Posterior cingulate gyrus (tissue), 11 donors: ENCODE data around the gene MMP23B.
A peak's percentile ranks its signal among the peaks of the same experiment; 100 is the strongest.
"Not testable (repeated sequence)": the region's sequence is repeated elsewhere in the genome, so short reads cannot be mapped to it uniquely, and the experiment has no call there.

Experiments
- DNase-seq, 10 donors: peaks; one replicate each; pipeline versions ENCODE4 v3.0.0 to v3.0.0-alpha.2; 2020 to 2021; ENCODE audit warnings: mixed read lengths in 3 of 10
- intact Hi-C: fragments of 100-400 bp; cut with DNase I; formaldehyde crosslinking; loops from one replicate; pipeline ENCODE4 v1.15.1; 2023

The MMP23B gene

DNA sequence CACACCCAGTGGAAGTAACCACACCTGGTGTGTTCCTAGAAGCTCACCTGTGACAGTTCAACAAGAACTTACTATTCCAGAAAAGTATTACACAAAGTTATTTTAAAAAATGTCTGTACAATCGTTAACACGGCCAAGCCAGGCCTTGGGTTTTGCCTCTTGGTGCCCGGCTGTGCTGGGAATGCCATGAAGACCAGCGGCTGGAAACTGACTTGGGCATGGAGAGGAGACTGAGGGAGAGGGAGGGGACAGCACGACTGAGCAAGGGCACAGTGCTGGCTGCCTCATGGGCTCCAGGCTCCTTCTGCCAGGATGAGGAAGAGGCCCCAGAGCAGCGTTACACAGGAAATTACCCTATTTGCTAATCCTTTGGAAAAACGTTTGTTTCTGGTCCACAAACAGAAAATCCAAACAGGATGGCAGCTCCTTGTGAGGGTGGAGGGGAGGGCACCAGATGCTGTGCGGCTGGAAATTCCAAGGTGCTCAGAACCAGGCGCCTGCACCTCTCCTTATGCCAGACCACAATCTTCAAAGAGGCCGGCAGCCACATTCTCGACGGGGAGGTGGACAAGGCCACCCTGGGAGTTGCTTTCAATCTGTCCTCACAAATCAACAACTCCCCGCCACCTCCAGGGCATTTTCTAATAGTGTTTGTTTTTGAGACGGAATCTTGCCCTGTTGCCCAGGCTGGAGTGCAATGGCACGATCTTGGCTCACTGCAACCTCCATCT lies 31.0 kb downstream of the MMP23B start:
- intact Hi-C loops = not testable (repeated sequence)
- peak in 3 of 10 donors; percentile 12 to 71 (median 41) for DNase-seq

DNA sequence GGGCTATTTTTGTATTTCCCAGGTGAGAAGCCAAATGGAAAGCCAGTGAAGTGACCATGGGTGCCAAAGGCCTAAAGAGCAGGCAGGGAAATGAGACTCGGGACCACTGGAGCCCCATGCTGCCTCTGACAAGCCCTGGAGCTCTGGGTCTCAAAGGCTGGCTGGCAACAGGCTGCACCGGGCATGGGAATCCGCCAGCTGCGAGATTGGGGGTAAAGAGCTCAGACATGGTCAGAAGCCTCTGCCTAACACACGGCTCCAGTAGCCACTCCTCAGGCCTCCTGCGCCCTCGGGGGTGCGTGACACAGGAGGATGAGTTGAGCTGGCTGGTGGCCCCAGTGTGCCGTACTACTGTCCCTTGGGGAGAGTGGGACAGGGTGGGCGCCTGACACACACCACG lies 32.3 kb downstream of the MMP23B start:
- DNase-seq = peak in 1 of 10 donors; percentile 14
- intact Hi-C loops = not testable (repeated sequence)

DNA sequence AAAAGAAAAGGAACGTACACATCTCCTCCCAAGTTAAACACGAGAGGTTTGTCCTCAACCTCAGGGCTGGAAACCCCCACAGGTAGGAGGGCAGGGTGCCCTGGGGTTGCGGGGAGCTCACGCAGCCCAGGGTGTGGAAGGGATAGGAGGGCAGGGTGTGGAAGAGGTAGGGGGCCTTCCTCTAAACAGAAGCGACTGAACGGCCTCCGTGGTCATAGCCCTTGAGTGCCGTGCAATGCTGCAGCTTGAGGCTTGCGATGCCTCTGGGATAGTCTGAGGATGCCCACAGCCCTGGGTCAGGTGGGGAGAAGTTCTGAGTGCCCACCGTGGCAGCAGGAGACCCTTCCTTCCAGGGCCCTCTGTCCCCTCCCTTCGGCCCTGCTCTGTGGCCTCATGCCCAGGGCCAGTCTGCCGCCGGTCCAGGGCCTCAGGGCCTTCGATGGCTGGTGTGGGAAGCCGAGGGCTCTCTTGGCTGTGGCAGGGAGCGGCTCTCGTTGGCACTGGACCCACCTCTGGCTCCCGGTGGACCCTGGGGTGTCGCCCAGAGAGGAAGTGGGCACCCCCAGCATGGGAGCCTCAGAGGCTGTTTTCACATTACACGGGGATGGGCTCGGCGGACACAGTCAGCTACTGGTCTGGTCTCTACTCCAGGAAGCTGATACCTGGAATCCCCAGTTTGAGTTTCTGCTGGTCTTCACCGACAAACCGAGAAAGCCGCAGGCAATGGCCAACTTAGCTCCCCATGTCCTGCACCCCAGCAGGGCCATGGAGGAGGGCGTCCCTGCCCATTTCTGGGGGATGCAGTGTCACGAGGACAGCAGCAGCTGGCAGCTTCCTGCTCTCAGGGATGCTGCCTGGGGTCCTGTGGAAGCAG lies 33.2 kb downstream of the MMP23B start:
- peak in 3 of 10 donors; percentile 33 to 79 (median 50) for DNase-seq
- intact Hi-C loops = no loop called here

DNA sequence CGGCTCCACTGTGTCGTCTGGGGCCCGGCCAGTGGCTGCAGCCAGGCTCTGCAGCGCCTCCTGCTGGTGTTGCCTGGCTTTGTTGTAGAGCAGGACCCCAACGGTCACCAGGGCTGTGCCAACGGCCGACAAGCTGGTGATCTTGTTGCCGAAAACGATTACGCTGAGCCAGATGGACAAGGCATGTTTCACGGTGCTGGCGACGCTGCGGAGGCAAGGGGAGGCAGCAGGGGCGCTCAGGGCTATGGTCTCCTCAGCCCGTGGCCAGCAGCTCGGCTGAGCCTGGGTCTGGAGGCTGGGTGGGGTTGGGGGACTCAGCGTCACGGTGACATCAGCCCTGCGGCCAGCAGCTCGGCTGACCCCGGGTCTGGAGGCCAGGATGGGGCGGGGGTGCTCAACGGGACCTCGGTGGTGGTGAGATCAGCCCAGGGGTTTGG lies 33.9 kb downstream of the MMP23B start:
- peak in 3 of 10 donors; percentile 55 to 71 (median 62) for DNase-seq
- intact Hi-C loops = no loop called here

DNA sequence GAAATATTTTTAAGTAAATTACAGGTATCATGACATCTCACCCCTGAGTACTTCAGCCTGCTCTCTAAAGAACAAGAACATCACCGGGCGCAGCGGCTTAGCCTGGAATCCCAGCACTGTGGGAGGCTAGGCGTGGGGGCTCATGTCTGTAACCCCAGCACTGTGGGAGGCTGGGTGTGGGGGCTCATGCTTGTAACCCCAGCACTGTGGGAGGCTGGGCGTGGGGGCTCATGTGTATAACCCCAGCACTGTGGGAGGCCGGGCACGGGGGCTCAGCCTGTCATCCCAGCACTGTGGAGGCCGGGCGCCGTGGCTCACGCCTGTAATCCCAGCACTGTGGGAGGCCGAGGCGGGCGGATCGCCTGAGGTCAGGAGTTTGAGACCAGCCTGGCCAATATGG lies 34.6 kb downstream of the MMP23B start:
- peak in 3 of 10 donors; percentile 20 to 61 (median 41) for DNase-seq
- intact Hi-C loops = no loop called here

DNA sequence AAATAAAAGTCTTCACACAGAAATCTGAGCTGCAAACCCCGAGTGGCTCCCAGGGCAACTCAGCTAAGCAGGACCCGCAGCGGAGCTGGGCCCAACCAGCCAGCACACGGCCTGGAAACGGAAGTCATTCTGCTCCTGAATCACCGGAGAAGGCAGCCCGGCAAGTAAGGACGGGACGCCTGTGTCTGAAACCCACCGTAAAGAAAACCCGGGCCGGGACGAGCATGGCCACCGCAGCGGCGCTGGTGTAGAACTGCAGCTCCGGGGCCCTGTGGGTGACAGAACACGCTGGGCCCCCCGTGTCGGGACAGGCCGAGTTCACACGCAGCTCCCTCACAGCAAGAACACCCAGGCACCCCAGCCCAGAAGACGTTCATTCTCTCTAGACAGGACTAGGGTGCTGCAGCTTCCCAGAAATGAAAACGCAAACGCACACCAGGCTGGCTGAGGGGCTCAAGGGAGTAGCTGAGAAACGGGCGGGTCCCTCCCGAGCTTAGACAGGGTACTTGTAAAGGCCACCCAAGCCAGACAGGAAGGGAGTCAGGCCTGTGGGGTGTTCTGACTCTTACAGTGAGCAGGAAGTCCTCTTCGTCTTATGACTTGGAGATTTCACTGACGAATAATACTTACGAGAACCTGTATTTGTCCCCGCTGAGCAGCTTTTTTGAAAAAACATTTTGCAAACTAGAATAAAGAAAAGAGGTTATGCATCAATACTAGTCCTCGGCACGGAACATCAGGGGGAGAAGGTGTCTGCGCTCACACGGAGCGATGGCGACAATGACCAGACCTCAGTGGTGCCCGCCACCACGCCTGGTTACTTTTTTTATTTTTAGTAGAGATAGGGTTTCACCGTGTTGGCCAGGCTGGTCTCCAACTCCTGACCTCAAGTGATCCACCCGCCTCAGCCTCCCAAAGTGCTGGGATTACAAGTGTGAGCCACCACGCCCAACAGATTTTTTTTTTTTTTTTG lies 37.8 kb downstream of the MMP23B start:
- intact Hi-C loops = no loop called here

DNA sequence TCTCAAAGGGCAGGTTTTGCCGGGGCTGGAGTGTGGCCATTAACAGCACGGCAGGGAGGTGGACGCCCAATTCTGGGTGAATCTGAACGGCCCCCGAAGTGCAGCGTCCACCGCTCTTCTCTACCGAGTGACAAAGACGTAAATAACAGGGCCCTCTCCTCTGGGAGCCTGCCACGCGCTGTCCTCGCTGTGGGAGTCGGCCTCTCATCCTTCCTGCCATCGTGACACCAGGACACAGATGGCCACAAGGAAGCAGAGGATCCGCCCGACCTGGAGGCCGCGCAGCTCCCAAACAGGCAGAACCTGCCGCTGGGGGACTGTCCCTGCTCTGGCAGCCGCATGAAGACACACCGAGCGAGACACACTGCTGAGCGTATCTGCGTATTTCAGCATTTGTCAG lies 38.9 kb downstream of the MMP23B start:
- intact Hi-C loops = no loop called here
- peak in 3 of 10 donors; percentile 23 to 50 (median 44) for DNase-seq

More for the DNA sequence above, 37.8 kb downstream of the MMP23B start:
- peak in 3 of 10 donors; percentile 18 to 56 (median 42) for DNase-seq

DNA sequence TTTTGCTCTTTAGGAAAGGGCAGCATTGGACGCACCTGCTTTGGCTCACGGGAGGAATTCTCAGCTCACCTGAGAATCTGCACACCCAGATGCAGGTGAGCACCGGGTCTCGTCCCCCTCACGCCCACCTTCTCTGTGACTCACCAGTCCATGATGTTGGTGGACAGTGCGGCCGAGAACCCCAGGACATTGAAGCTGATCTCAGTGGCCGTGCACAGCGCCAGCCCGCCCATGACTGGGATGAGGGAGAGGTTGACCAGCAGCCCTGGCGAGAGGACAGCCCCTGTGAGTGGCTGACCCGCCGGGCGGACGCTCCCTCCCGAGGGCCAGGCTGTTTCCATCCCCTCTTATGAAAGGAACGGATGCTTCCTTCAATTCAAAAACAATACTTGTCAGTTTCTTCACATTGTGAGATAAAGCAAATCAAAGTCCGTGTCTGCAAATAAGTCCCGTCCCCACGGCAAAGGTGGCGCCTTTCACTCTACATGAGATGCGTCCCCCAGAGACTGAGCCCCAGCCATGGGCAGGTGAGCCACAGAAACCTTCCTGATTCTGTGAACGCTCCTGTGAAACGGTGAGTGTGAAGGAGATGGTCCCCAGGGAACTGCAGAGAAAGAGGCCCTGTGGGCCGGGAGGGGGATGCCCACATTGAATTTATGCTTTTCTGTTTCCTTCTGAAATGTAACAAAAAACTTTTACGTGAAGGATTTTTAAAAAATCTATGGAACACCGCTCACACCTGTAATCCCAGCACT lies 39.6 kb downstream of the MMP23B start:
- intact Hi-C loops = no loop called here
- DNase-seq = peak in 2 of 10 donors; percentile 74 to 75

DNA sequence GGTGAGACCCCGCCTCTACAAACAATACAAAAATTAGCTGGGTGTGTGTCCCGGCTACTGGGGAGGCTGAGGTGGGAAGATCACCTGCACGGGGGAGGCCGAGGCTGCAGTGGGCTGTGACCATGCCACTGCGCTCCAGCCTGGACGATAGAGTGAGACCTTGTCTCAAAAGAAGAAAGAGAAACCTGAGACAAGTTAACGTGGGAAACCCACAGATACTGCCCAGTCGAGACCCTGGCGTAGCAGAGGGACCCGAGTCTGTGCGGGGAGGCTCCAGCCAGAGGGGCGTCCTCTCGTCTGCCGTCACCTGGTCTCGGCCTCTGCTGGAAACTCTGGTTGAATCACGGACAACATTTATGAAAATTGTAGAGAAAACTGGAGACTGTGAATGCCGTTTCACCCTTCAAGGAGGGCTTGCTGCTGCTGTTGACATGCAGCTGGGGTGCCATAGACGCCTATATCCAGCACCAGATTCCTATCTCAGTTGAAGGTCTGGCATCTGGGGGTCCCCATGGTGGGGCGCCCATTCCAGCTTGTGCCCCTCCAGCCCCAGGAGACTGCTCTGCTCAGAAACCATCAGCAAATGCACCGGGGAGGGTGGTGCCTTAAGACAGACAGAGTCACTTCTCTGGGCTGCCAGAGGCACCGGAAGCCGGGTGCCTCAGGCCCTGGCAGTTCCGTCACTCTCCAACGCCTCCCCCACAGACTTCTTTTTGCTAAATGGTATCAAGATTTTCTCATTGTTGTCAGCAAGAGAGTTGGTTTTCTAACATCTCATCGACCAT lies 40.4 kb downstream of the MMP23B start:
- peak in 2 of 10 donors; percentile 49 to 70 for DNase-seq
- intact Hi-C loops = no loop called here

DNA sequence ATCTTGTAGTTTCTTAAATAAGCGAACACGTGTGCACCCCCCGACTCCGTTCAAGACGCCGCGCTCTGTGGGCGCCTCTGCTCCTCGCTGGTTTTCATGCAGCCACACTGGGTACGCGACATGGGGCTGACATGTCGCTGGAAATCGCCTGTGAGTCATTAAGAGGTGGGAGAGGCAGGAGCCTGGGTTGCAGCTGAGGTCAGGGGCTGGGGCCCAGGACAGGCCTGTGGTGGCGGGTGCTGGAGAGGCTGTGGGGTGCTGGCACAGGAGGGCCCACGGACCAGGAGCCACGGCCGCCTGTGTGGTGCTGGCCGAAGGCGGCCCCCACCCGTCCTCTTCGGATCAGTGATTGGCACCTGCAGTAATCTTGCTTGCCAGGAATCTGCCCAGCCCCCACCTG lies 42.8 kb downstream of the MMP23B start:
- DNase-seq = peak in 2 of 10 donors; percentile 19 to 66
- intact Hi-C loops = not testable (repeated sequence)

DNA sequence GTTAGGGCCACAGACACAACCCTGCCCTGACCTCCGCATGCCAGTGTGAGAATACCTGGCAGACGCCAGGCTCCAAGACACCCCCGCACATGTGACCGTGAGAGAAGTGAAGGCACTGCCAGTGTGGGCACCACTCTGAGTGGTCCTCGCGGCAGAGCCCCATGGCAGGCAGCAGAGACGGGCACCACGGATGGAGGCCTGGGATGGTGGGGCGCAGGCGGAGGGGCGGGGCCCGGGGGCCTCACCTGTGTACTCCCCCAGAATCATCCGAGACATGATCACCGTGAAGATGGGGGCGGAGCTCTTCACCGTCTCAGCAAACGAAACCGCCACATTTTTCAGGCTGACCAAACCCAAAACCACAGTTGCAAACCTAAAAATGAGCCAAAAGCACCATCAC lies 43.2 kb downstream of the MMP23B start:
- DNase-seq, intact Hi-C loops: not testable (repeated sequence)

DNA sequence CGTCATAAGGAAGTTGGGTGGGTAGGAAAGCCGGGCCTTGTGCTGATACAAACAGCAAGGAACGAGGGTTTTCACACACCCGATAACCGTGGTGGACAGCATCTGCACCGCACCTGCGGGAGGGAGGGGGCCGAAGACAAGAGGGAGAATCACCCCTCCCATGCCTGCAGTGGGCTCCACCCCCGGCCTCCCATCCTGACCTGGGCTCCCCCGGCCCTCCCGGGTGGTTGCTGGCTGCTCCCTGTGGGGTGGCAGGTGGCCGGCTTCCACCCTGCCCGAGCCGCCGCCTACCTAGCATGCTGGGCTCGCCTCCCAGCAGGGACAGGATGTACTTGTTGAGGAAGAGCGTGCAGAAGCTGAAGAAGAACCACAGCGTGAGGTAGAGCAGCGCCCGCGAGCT lies 44.1 kb downstream of the MMP23B start:
- DNase-seq = peak in 2 of 10 donors; percentile 17 to 79
- intact Hi-C loops = not testable (repeated sequence)

DNA sequence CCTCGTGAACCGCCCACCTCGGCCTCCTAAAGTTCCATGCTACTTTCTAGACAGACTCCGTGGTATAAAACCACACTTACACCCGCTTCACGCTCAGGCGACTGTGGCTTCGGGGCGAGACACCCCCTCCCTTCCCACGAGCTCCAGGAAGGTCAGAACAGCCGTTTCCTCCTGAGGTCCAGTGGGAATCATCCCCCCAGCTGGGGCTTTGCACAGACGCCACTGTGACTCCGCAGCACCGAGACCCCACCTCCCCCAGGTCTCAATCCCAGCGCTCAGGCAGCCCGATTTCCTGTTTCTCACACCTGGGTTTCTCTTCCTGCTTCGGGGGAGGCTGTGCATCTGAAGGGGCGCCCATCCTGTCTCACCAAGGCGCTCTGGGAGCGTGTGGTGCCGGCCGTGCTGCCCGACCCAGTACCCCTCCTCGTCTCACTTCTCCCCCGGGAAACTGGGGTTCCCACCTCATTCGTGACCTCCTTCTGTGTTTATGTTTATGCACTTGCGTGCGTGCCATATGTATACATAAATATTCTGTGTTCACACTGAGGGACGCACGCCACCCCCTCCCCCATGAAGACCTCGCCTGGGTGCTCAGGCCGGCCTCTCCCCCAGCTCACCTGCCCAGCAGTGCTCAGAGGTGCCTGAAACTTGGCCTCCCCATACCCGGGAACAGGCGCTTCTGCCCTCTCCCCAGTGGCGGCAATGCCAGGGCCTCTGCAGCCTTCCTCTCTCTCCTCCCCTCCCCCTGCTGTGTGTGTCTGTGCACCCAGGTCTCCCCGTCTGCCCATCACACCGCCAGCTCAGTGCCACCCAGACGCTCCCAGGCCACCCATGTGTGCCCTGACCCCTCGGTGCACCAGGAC lies 46.0 kb downstream of the MMP23B start:
- intact Hi-C loops = no loop called here

DNA sequence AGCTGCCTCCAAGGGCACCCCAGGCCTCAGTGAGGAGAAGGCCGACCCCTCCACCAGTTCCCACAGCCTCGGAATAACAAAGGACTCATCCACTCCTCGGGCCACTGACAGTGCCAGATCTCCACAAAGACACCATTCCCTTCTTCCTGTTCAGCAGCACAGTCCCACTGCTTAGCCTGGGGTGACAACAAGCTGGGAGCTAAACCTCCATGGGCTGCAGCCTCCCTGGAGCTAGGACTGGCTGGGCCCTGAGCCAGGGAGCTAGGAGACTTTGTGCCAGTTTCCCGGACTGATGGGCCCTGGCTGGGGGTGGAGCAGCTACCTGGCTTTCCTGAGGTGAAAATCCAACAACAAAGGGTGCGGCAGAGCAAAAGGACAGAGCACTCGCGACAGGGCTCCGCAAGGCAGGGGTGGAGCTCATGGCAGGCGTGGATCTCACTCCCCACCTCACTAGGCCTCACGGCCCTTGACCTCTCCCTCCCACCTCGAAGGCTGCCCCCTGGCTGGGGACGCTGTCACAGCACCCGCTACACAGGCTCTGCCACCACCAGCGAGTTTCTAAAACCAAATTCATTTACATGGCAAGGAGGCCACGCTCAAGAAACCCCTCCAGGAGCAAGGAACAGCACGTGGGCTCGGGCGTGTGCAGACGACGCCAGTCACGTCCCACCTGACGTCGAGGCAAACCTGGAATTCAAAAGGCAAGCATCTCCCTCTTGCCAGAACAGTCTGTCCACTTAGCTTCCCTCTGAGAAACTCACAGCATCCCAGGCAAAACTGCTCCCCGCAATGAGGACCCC lies 46.8 kb downstream of the MMP23B start:
- intact Hi-C loops = no loop called here
- DNase-seq = peak in 3 of 10 donors; percentile 52 to 63 (median 59)

More for the DNA sequence above, 46.0 kb downstream of the MMP23B start:
- peak in 3 of 10 donors; percentile 3 to 73 (median 57) for DNase-seq

DNA sequence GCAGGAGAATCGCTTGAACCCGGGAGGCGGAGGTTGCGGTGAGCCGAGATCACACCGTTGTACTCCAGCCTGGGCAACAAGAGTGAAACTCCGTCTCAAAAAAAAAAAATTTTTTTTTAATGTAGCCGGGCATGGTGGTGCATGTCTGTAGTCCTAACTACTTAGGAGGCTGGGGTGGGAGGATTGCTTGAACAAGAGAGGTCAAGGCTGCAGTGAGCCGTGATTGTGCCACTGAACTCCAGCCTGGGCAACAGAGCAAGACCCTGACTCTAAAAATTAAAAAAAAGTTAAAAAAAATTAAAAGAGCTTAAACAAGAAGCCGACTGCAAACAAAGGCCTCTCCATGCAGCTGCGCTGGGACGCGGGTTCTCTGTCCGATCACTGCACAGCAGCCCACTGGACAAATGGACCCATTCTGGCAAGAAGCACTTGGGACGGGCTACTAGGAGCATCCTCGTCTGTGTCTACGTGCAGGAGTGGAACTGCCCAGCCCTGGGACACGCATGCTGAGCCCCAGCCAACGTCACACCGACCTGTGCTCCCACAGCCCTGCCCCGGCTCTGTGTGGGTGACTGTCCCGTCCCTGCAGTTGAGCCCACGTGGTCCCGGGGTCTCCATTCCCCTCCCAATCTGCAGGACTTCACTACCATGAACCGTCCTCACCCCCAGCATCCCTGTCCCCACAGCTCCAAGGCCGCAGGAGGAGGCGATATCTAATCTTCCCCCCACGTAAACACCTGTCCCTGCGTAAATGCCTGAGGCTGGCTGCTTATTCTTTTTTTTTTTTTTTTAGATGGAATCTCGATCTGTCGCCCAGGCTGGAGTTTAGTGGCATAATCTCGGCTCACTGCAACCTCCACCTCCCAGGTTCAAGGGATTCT lies 48.3 kb downstream of the MMP23B start:
- DNase-seq = peak in 2 of 10 donors; percentile 48 to 73
- intact Hi-C loops = no loop called here

DNA sequence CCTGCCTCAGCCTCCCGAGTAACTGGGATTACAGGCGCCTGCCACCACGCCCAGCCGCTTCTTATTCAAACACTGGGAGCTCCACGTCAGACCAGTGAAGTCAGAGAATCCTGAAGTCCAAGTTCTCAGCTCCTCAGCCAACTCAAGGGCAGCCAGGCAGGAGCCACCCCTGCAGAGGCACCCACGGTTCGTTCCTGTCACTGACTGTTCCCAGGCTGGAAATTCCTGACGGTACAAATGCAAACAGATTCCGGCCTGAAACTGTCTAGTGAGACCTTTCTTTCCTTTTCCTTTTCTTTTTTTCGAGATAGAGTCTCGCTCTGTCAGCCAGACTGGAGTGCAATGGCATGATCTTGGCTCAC lies 48.9 kb downstream of the MMP23B start:
- peak in 7 of 10 donors; percentile 13 to 89 (median 41) for DNase-seq
- intact Hi-C loops = no loop called here
